H1 (cell line): ENCODE measurements around the gene ATCAY. TPM values are rescaled to one million over a fixed set of nuclear protein-coding genes. Genes with fewer than 3 reads are reported as not detected.

Source experiments
- ATF2 ChIP-seq: IDR thresholded peaks from 2 replicates; pipeline ENCODE4 v1.6.1; 2012; ENCODE audit warnings: low read length, inconsistent platforms
- CEBPB ChIP-seq: IDR thresholded peaks from 2 replicates; pipeline ENCODE4 v1.6.1; 2012; ENCODE audit warnings: low read depth, low read length
- CREB1 ChIP-seq: IDR thresholded peaks from 2 replicates; pipeline ENCODE4 v1.6.1; 2012; ENCODE audit warnings: inconsistent platforms
- CTCF ChIP-seq, 3 experiments: IDR thresholded peaks; 1 replicate in 2 of 3; 2 replicates in 1 of 3; pipeline versions ENCODE4 v1.5.1 to v1.6.1; 2011; ENCODE audit warnings: low read length in 3 of 3, mild to moderate bottlenecking in 3 of 3, inconsistent platforms in 2 of 3, low read depth in 1 of 3, moderate library complexity in 1 of 3; ENCODE audit not compliant: insufficient read depth in 1 of 3; ENCODE audit errors: control extremely low read depth in 1 of 3
- FOSL1 ChIP-seq: IDR thresholded peaks from 2 replicates; pipeline ENCODE4 v1.6.1; 2011; ENCODE audit warnings: mild to moderate bottlenecking, low read depth, low read length, moderate library complexity; ENCODE audit not compliant: insufficient read depth
- GTF2F1 ChIP-seq: IDR thresholded peaks from 2 replicates; pipeline ENCODE4 v1.6.1; 2012; ENCODE audit warnings: low read depth, low read length, improper control_type of control experiment, borderline replicate concordance
- HDAC2 ChIP-seq, 2 experiments: fragments of 300-600 bp in 1 of 2; sonication (generic) in 1 of 2; IDR thresholded peaks; 2 replicates each; pipeline ENCODE4 v1.6.1; 2011 to 2012; ENCODE audit warnings: low read depth in 2 of 2, low read length in 2 of 2, mild to moderate bottlenecking in 2 of 2, moderate library complexity in 2 of 2, borderline replicate concordance in 1 of 2, inconsistent platforms in 1 of 2
- PHF8 ChIP-seq: fragments of 200-600 bp; sonication (generic); conservative IDR thresholded peaks from 2 replicates; pipeline ENCODE4 v1.7.1; 2012; ENCODE audit warnings: low read depth, mild to moderate bottlenecking, inconsistent platforms, low read length, moderate library complexity
- POLR2A ChIP-seq, 2 experiments: IDR thresholded peaks; 1 replicate in 1 of 2; 2 replicates in 1 of 2; pipeline ENCODE4 v1.6.1; 2011; ENCODE audit warnings: low read depth in 2 of 2, low read length in 2 of 2, mild to moderate bottlenecking in 2 of 2; ENCODE audit errors: control extremely low read depth in 1 of 2
- POU5F1 ChIP-seq: IDR thresholded peaks from 2 replicates; pipeline ENCODE4 v1.6.1; 2011; ENCODE audit warnings: low read depth, mild to moderate bottlenecking, low read length, moderate library complexity
- RFX5 ChIP-seq: IDR thresholded peaks from 2 replicates; pipeline ENCODE4 v1.6.1; 2011; ENCODE audit warnings: low read depth, low read length, improper control_type of control experiment, borderline replicate concordance
- SRF ChIP-seq: IDR thresholded peaks from 2 replicates; pipeline ENCODE4 v1.6.1; 2011; ENCODE audit warnings: mild to moderate bottlenecking, low read depth, low read length, moderate library complexity
- SUZ12 ChIP-seq: fragments of 200-600 bp; sonication (generic); IDR thresholded peaks from 2 replicates; pipeline ENCODE4 v1.6.1; 2012; ENCODE audit warnings: mild to moderate bottlenecking, inconsistent platforms, low read length, moderate library complexity, mixed read lengths
- TEAD4 ChIP-seq: IDR thresholded peaks from 2 replicates; pipeline ENCODE4 v1.6.1; 2012; ENCODE audit warnings: low read depth, low read length, inconsistent platforms, mixed read lengths
- polyA plus RNA-seq, 7 experiments: library from polyadenylated mRNA; depleted of rRNA in 3 of 7; stranded (reverse) in 5 of 7; unstranded in 2 of 7; fragments of >200 nt in 5 of 7; fragments of 200-250 nt in 2 of 7; gene quantifications; 1 replicate in 5 of 7; 2 replicates in 1 of 7; 4 replicates in 1 of 7; pipeline versions ENCODE4 v1.2.1 to v1.2.3, GENCODE V29; 2011 to 2013; ENCODE audit warnings: missing spikeins in 2 of 7, mixed read lengths in 2 of 7
- total RNA-seq: library from RNA; stranded (reverse); fragmentation: NEBNext Ultra II Directional; extraction: Animal tissue kit (Norgen Biotek cat#: 25700); gene quantifications from 2 replicates; pipeline ENCODE4 v1.2.1, GENCODE V29; 2021

The ATCAY gene
- total and polyA plus RNA-seq, 2 of the 8 experiments (the other 6 are each of a cell fraction or from before 2014, with no cell fraction given), result 24.4 to 33.8 TPM

GRCh38 chr19:3868770-3869456, 11.6 kb upstream of the ATCAY start, which contains the start of gene ZFR2 (continued):
- no peak; the same call in 1 of the 2 replicates for TF ChIP-seq GTF2F1
- TF ChIP-seq FOSL1, result peak; percentile 18; the same call in 1 of the 2 replicates
- peak; percentile 50; the same call in 1 of the 2 replicates for TF ChIP-seq PHF8
- TF ChIP-seq SRF, result no peak
- no peak for TF ChIP-seq POLR2A (IDR thresholded peaks at IDR 0.05; ENCODE audit: control extremely low read depth in 1 of 2, low read depth in 2 of 2, low read length in 2 of 2)
- TF ChIP-seq TEAD4, result peak; percentile 60; the same call in 1 of the 2 replicates
- peak in 1 of 2 experiments; percentile 87; a peak in 1 of 4 replicates for TF ChIP-seq HDAC2 (IDR thresholded peaks at IDR 0.05; ENCODE audit: borderline replicate concordance in 1 of 2, low read depth in 2 of 2, low read length in 2 of 2)
- TF ChIP-seq CREB1, result peak; percentile 88
- TF ChIP-seq POU5F1, result no peak
- no peak for TF ChIP-seq RFX5
- TF ChIP-seq CEBPB, result no peak
- TF ChIP-seq ATF2, result no peak
- TF ChIP-seq CTCF (IDR thresholded peaks at IDR 0.05; ENCODE audit: control extremely low read depth in 1 of 3, insufficient read depth in 1 of 3, low read depth in 1 of 3, low read length in 3 of 3), result no peak
- TF ChIP-seq SUZ12, result no peak
